K562 (cell line): ENCODE results near the gene MTERF2. TPM values are rescaled to one million over a fixed set of nuclear protein-coding genes. Genes with fewer than 3 reads are reported as not detected.

ENCODE experiments used
- BACH1 ChIP-seq: fragments of 200-800 bp; sonication (Bioruptor generic); IDR thresholded peaks from 2 replicates; pipeline ENCODE4 v1.6.1; 2016; ENCODE audit warnings: missing genetic modification characterization, missing compliant biosample characterization
- DEAF1 ChIP-seq: fragments of 450-650 bp; formaldehyde crosslinking; IDR thresholded peaks from 2 replicates; pipeline ENCODE4 v1.4.0; 2020; ENCODE audit warnings: mild to moderate bottlenecking, moderate library complexity
- DPF2 ChIP-seq: fragments of 450-650 bp; IDR thresholded peaks from 2 replicates; pipeline ENCODE4 v1.6.1; 2016
- ELF1 ChIP-seq: fragments of 200-800 bp; sonication (Bioruptor generic); IDR thresholded peaks from 2 replicates; pipeline ENCODE4 v1.6.1; 2016; ENCODE audit warnings: missing genetic modification characterization, missing compliant biosample characterization
- FOXP1 ChIP-seq: sonication (generic); formaldehyde crosslinking; IDR thresholded peaks from 2 replicates; pipeline ENCODE4 v1.8.0; 2022; ENCODE audit warnings: mild to moderate bottlenecking, missing genetic modification reagents
- GMEB1 ChIP-seq: fragments of 250-450 bp; sonication (Bioruptor Pico); IDR thresholded peaks from 2 replicates; pipeline ENCODE4 v1.4.0; 2020; ENCODE audit warnings: mild to moderate bottlenecking
- HNRNPL ChIP-seq: fragments of 200-400 bp; formaldehyde crosslinking; IDR thresholded peaks from 2 replicates; pipeline ENCODE4 v1.6.1; 2017; ENCODE audit warnings: low read depth, mild to moderate bottlenecking, low read length
- HSF4 ChIP-seq: fragments of 250-450 bp; sonication (Bioruptor Pico); IDR thresholded peaks from 2 replicates; pipeline ENCODE4 v2.1.2; 2022; ENCODE audit warnings: mild to moderate bottlenecking, moderate library complexity, borderline replicate concordance
- ILK ChIP-seq: fragments of 450-650 bp; IDR thresholded peaks from 2 replicates; pipeline ENCODE4 v1.6.1; 2016; ENCODE audit warnings: missing genetic modification characterization, low read depth, mild to moderate bottlenecking, missing compliant biosample characterization, moderate library complexity, borderline replicate concordance
- KDM1A ChIP-seq, 2 experiments: fragments of 450-650 bp; IDR thresholded peaks; 2 replicates each; pipeline ENCODE4 v1.6.1; 2016; ENCODE audit warnings: mild to moderate bottlenecking in 2 of 2
- MLX ChIP-seq, 2 experiments: fragments of 450-650 bp in 1 of 2; sonication (generic) in 1 of 2; formaldehyde crosslinking; conservative IDR thresholded peaks; 2 replicates each; pipeline versions ENCODE4 v1.4.0 to v1.8.1; 2020 to 2022; ENCODE audit warnings: mild to moderate bottlenecking in 1 of 2, missing genetic modification reagents in 1 of 2
- NELFE ChIP-seq: IDR thresholded peaks from 2 replicates; pipeline ENCODE4 v1.6.1; 2011; ENCODE audit warnings: mild to moderate bottlenecking; ENCODE audit not compliant: insufficient read depth, insufficient read length
- NEUROD1 ChIP-seq: fragments of 150-350 bp; IDR thresholded peaks from 2 replicates; pipeline ENCODE4 v1.6.1; 2014; ENCODE audit warnings: borderline replicate concordance, low read length, low read depth; ENCODE audit not compliant: partially characterized antibody
- NFIX ChIP-seq: fragments of 250-450 bp; sonication (Bioruptor Pico); IDR thresholded peaks from 2 replicates; pipeline ENCODE4 v1.4.0; 2020; ENCODE audit warnings: low read depth, mild to moderate bottlenecking, moderate library complexity
- NFRKB ChIP-seq: fragments of 450-650 bp; IDR thresholded peaks from 2 replicates; pipeline ENCODE4 v1.6.1; 2016; ENCODE audit warnings: low read depth
- RFX5 ChIP-seq: IDR thresholded peaks from 2 replicates; pipeline ENCODE4 v1.6.1; 2011; ENCODE audit warnings: low read depth, mild to moderate bottlenecking, improper control_type of control experiment, low read length
- SETDB1 ChIP-seq: IDR thresholded peaks from one replicate; pipeline ENCODE4 v1.6.1; 2012; ENCODE audit warnings: low read length, control low read depth, inconsistent platforms
- TBP ChIP-seq: optimal IDR thresholded peaks from 2 replicates; pipeline ENCODE3; 2011; ENCODE audit warnings: low read depth, low read length, improper control_type of control experiment
- TCFL5 ChIP-seq: fragments of 250-450 bp; sonication (Bioruptor Pico); conservative IDR thresholded peaks from 2 replicates; pipeline ENCODE4 v1.6.1; 2021; ENCODE audit warnings: mild to moderate bottlenecking, moderate library complexity, matching md5 sums
- ZNF507 ChIP-seq: conservative IDR thresholded peaks from 2 replicates; pipeline ENCODE4 v1.6.1; 2017; ENCODE audit warnings: missing genetic modification characterization, missing compliant biosample characterization
- ZNF583 ChIP-seq: fragments of 250-450 bp; sonication (Bioruptor Pico); IDR thresholded peaks from 2 replicates; pipeline ENCODE4 v1.4.0; 2020
- ZNF695 ChIP-seq: fragments of 450-650 bp; formaldehyde crosslinking; IDR thresholded peaks from 2 replicates; pipeline ENCODE4 v1.4.0; 2020; ENCODE audit warnings: mild to moderate bottlenecking, moderate library complexity
- polyA plus RNA-seq, 8 experiments: library from polyadenylated mRNA; depleted of rRNA in 4 of 8; stranded (reverse) in 5 of 8; unstranded in 3 of 8; fragments of >200 nt; fragmentation: Nextera tagmentation in 2 of 8; fragmentation: Illumina TruSeq in 1 of 8; extraction: Ambion mirVana in 2 of 8; extraction: Trizol in 1 of 8; gene quantifications; 2 replicates each; pipeline versions ENCODE4 v1.2.1 to v1.2.3, GENCODE V29; 2011 to 2014; ENCODE audit warnings: inconsistent platforms in 1 of 8, missing spikeins in 1 of 8
- total RNA-seq, 7 experiments: library from RNA; depleted of rRNA in 6 of 7; stranded (reverse); fragments of >200 nt in 6 of 7; fragmentation: Illumina TruSeq in 2 of 7; extraction: Trizol in 2 of 7; gene quantifications; 2 replicates each; pipeline versions ENCODE4 v1.2.1 to v1.2.3, GENCODE V29; 2011 to 2021; ENCODE audit warnings: low replicate concordance in 1 of 7
- TF ChIP-seq, protein P1 (sequence below): IDR thresholded peaks from 3 replicates; pipeline ENCODE4 v1.6.1; 2011; ENCODE audit warnings: borderline replicate concordance, mild to moderate bottlenecking, moderate library complexity; ENCODE audit not compliant: insufficient read length; ENCODE audit errors: extremely low read depth

MTERF2 gene
- total and polyA plus RNA-seq, 9 of the 15 experiments (the other 6 are each of a cell fraction or from before 2014, with no cell fraction given), result 10.0 to 63.2 (median 33.2) TPM

DNA sequence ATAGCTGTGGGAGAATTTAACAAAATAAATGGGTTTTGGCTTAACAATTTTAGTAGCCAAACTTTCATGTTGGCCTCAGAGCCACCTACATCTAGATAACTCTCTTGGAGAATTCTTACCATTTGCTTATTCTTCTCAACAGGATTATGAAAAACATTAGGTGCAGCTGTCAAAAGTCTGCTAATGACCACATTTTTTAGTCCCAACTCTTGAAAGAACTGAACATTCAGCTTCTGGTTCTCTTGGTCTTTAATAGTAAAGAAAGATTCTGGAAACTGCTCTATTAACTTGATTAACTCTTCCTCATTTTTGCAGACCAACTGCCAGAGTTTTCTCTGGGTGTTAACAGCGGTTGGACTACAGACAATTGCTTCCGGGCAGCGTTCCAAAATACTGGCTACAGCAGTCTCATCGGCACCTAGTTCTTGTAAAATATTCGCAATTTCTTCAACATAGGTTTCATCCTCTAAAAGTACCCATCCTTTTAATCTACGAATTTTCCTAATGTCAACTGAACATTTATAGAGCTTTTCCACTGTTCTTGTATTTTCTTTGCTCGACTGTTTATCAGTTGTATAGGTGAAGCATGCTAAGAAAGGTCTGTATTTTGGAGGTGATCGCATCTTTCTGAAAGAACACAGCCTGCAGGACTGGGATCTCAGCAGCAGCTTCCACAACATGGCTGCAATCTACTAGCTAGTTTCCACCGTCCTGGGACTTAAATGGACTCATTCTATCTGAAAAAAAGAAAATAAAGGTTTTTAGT lies 8.7 kb downstream of the MTERF2 start (continued):
- TF ChIP-seq NFRKB (no peak), NELFE (no peak), ZNF695 (no peak), TBP (no peak), DPF2 (0 out of 2 replicates have a peak, but pooled peaks have one; percentile 35), ZNF583 (CRISPR knock-in tag) (no peak), KDM1A (IDR thresholded peaks at IDR 0.05) (no peak), NEUROD1 (no peak), NFIX (CRISPR knock-in tag) (no peak), TCFL5 (no peak), MLX (CRISPR knock-in tag; conservative IDR thresholded peaks at IDR 0.05) (no peak), HNRNPL (no peak), GMEB1 (CRISPR knock-in tag) (no peak), ILK (no peak), SETDB1 (no peak), HSF4 (CRISPR knock-in tag) (no peak), FOXP1 (CRISPR knock-in tag) (no peak), BACH1 (no peak), ELF1 (tag) (0 out of 2 replicates have a peak, but pooled peaks have one; percentile 47), ZNF507 (no peak), RFX5 (no peak), DEAF1 (CRISPR knock-in tag) (no peak)
- TF ChIP-seq, protein P1, sequence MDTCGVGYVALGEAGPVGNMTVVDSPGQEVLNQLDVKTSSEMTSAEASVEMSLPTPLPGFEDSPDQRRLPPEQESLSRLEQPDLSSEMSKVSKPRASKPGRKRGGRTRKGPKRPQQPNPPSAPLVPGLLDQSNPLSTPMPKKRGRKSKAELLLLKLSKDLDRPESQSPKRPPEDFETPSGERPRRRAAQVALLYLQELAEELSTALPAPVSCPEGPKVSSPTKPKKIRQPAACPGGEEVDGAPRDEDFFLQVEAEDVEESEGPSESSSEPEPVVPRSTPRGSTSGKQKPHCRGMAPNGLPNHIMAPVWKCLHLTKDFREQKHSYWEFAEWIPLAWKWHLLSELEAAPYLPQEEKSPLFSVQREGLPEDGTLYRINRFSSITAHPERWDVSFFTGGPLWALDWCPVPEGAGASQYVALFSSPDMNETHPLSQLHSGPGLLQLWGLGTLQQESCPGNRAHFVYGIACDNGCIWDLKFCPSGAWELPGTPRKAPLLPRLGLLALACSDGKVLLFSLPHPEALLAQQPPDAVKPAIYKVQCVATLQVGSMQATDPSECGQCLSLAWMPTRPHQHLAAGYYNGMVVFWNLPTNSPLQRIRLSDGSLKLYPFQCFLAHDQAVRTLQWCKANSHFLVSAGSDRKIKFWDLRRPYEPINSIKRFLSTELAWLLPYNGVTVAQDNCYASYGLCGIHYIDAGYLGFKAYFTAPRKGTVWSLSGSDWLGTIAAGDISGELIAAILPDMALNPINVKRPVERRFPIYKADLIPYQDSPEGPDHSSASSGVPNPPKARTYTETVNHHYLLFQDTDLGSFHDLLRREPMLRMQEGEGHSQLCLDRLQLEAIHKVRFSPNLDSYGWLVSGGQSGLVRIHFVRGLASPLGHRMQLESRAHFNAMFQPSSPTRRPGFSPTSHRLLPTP, result no peak
